HepG2 (cell line): ENCODE data around the gene PCDHGA9. TPM values are rescaled to one million over a fixed set of nuclear protein-coding genes. Genes with fewer than 3 reads are reported as not detected.
A peak's percentile ranks its signal among the peaks of the same experiment; 100 is the strongest.

Experiments
- ATAC-seq: fragments of 200-7000 bp; cut with Tn5 transposase; 3 replicates; pipeline ENCODE4 v1.9.1; 2020; ENCODE audit warnings: mild to moderate bottlenecking, moderate library complexity
- BruUV-seq: library from RNA; stranded (reverse); fragments of 400-500 nt; replicated peaks from 2 replicates; lab custom pipeline; 2021; lab: Mats Ljungman, UMichigan
- CTCF ChIA-PET: fragments of 300-600 bp; formaldehyde crosslinking; extraction: SDS; loops from one replicate; lab custom pipeline; 2021; ENCODE audit warnings: low total read pairs, inconsistent platforms, low intra/inter-chr PET ratio; lab: Yijun Ruan, JAX
- POLR2A ChIA-PET: fragments of 350-600 bp; sonication (Branson Sonifier 250); formaldehyde crosslinking; loops from one replicate; lab custom pipeline; 2020; ENCODE audit warnings: antibody characterized with exemption, inconsistent platforms; lab: Yijun Ruan, JAX
- DNase-seq: peaks from one replicate; pipeline ENCODE4 v3.0.0-alpha.2; 2015; ENCODE audit warnings: low spot score
- FAIRE-seq: peaks from 3 replicates; lab custom pipeline; 2011; peaks lifted over from hg19 to GRCh38; lab: Jason Lieb, UNC
- H2AFZ ChIP-seq: one replicate; pipeline ENCODE4 v1.6.1; 2011; ENCODE audit warnings: low read length, inconsistent platforms
- H3K27ac ChIP-seq: fragments of 300-600 bp; 3 replicates; pipeline ENCODE4 v1.8.0; 2011; ENCODE audit warnings: mixed run types, mild to moderate bottlenecking, mixed read lengths, low read length, inconsistent platforms; ENCODE audit not compliant: insufficient read depth; ENCODE audit errors: extremely low read length
- H3K27me3 ChIP-seq, 2 experiments: fragments of 200-600 bp in 1 of 2; 2 replicates in 1 of 2; 3 replicates in 1 of 2; pipeline versions ENCODE4 v1.6.0 to v1.8.0; 2011; ENCODE audit warnings: low read length in 2 of 2, mild to moderate bottlenecking in 2 of 2, moderate library complexity in 2 of 2, inconsistent platforms in 1 of 2; ENCODE audit not compliant: insufficient read depth in 2 of 2, control insufficient read depth in 1 of 2
- H3K36me3 ChIP-seq, 2 experiments: fragments of 200-600 bp in 1 of 2; replicated peaks in 1 of 2; 2 replicates in 1 of 2; 3 replicates in 1 of 2; pipeline versions ENCODE4 v1.5.1 to v1.8.0; 2011; ENCODE audit warnings: low read length in 2 of 2, inconsistent platforms in 1 of 2; ENCODE audit not compliant: insufficient read depth in 2 of 2, control insufficient read depth in 1 of 2
- H3K4me1 ChIP-seq: 2 replicates; pipeline ENCODE4 v1.5.1; 2012; ENCODE audit warnings: low read length, inconsistent platforms; ENCODE audit not compliant: insufficient read depth
- H3K4me2 ChIP-seq: 2 replicates; pipeline ENCODE4 v1.6.0; 2011; ENCODE audit warnings: low read depth, low read length, inconsistent platforms
- H3K4me3 ChIP-seq, 3 experiments: fragments of 200-600 bp in 1 of 3; sonication (generic), shearing (Covaris generic) in 1 of 3; replicated peaks in 1 of 3; 2 replicates each; pipeline ENCODE4 v1.5.1; 2011 to 2016; ENCODE audit warnings: low read length in 3 of 3, inconsistent platforms in 2 of 3, low read depth in 2 of 3, mild to moderate bottlenecking in 2 of 3, control low read depth in 1 of 3, mixed read lengths in 1 of 3; ENCODE audit not compliant: insufficient read depth in 1 of 3
- H3K79me2 ChIP-seq: one replicate; pipeline ENCODE4 v1.6.1; 2011; ENCODE audit warnings: low read length, inconsistent platforms; ENCODE audit not compliant: insufficient read depth
- H3K9ac ChIP-seq: 2 replicates; pipeline ENCODE4 v1.6.0; 2011; ENCODE audit warnings: mild to moderate bottlenecking, low read depth, low read length, inconsistent platforms; ENCODE audit not compliant: insufficient read depth
- H3K9me3 ChIP-seq: 2 replicates; pipeline ENCODE4 v1.5.1; 2012; ENCODE audit warnings: mild to moderate bottlenecking, low read length
- H4K20me1 ChIP-seq: 2 replicates; pipeline ENCODE4 v1.6.0; 2011; ENCODE audit warnings: inconsistent platforms, mild to moderate bottlenecking, low read length, moderate library complexity; ENCODE audit not compliant: insufficient read depth
- ATM ChIP-seq: fragments of 450-650 bp; IDR thresholded peaks from 2 replicates; pipeline ENCODE4 v1.7.1; 2017; ENCODE audit warnings: mild to moderate bottlenecking, borderline replicate concordance
- IKZF4 ChIP-seq: sonication (generic); formaldehyde crosslinking; IDR thresholded peaks from 2 replicates; pipeline ENCODE4 v1.5.1; 2020; ENCODE audit warnings: borderline replicate concordance, mild to moderate bottlenecking, low read depth, missing genetic modification reagents; ENCODE audit errors: not compliant biosample characterization
- NFKB2 ChIP-seq: sonication (generic); formaldehyde crosslinking; IDR thresholded peaks from 2 replicates; pipeline ENCODE4 v1.4.0; 2020; ENCODE audit warnings: missing genetic modification reagents, borderline replicate concordance
- SKI ChIP-seq: fragments of 450-650 bp; IDR thresholded peaks from one replicate; pipeline ENCODE4 v1.6.1; 2018; ENCODE audit warnings: mild to moderate bottlenecking; ENCODE audit not compliant: partially characterized antibody
- STAG1 ChIP-seq: sonication (generic); formaldehyde crosslinking; IDR thresholded peaks from 2 replicates; pipeline ENCODE4 v1.4.0; 2020; ENCODE audit warnings: missing genetic modification reagents
- ZNF496 ChIP-seq: sonication (generic); formaldehyde crosslinking; IDR thresholded peaks from 2 replicates; pipeline ENCODE4 v1.8.1; 2023; ENCODE audit warnings: mild to moderate bottlenecking, moderate library complexity, missing genetic modification reagents; ENCODE audit not compliant: insufficient replicate concordance
- WGBS: methylation state at CpG from one replicate; pipeline ENCODE4 v1.1.6; 2017; ENCODE audit warnings: low lambda C conversion rate; 5-methylcytosine and 5-hydroxymethylcytosine counted together
- in situ Hi-C: cut with HindIII; loops from 2 replicates; pipeline ENCODE4 v1.10.0; 2017; ENCODE audit warnings: low pct_unique_long_range_greater_than_20kb; ENCODE audit not compliant: extremely low pct_ligation_motif_present
- intact Hi-C: fragments of 100-400 bp; cut with micrococcal nuclease; formaldehyde crosslinking; loops from one replicate; pipeline ENCODE4 v1.10.0; 2022; ENCODE audit not compliant: unreplicated experiment
- polyA plus RNA-seq, 8 experiments: library from polyadenylated mRNA; depleted of rRNA in 3 of 8; stranded (reverse) in 7 of 8; unstranded in 1 of 8; fragments of >200 nt; fragmentation: Illumina TruSeq in 4 of 8; extraction: Trizol in 4 of 8; gene quantifications; 2 replicates each; pipeline versions ENCODE4 v1.2.1 to v1.2.3, GENCODE V29; 2011 to 2016; ENCODE audit warnings: low read depth in 4 of 8, missing spikeins in 1 of 8, mixed read lengths in 1 of 8; ENCODE audit not compliant: insufficient read depth in 1 of 8
- total RNA-seq, 5 experiments: library from RNA; depleted of rRNA; stranded (reverse); fragments of >200 nt; fragmentation: Illumina TruSeq; extraction: Trizol; gene quantifications; 2 replicates each; pipeline ENCODE4 v1.2.3, GENCODE V29; 2016; ENCODE audit warnings: low read depth in 1 of 5
- TF ChIP-seq, protein P1 (sequence below): sonication (generic); formaldehyde crosslinking; IDR thresholded peaks from 2 replicates; pipeline ENCODE4 v1.5.0; 2020; ENCODE audit warnings: mild to moderate bottlenecking, missing genetic modification reagents, moderate library complexity
- TF ChIP-seq, protein P2 (sequence below): sonication (generic); formaldehyde crosslinking; IDR thresholded peaks from 2 replicates; pipeline ENCODE4 v1.8.0; 2022; ENCODE audit warnings: missing genetic modification reagents, mild to moderate bottlenecking, inconsistent platforms, borderline replicate concordance
- TF ChIP-seq, protein P3 (sequence below): IDR thresholded peaks from 2 replicates; pipeline ENCODE4 v1.4.0; 2020; ENCODE audit warnings: mild to moderate bottlenecking, missing genetic modification reagents

Gene PCDHGA9
- total and polyA plus RNA-seq, 2 of the 13 experiments (the other 11 are each of a cell fraction or from before 2014, with no cell fraction given): 0.09 to 0.38 TPM

DNA sequence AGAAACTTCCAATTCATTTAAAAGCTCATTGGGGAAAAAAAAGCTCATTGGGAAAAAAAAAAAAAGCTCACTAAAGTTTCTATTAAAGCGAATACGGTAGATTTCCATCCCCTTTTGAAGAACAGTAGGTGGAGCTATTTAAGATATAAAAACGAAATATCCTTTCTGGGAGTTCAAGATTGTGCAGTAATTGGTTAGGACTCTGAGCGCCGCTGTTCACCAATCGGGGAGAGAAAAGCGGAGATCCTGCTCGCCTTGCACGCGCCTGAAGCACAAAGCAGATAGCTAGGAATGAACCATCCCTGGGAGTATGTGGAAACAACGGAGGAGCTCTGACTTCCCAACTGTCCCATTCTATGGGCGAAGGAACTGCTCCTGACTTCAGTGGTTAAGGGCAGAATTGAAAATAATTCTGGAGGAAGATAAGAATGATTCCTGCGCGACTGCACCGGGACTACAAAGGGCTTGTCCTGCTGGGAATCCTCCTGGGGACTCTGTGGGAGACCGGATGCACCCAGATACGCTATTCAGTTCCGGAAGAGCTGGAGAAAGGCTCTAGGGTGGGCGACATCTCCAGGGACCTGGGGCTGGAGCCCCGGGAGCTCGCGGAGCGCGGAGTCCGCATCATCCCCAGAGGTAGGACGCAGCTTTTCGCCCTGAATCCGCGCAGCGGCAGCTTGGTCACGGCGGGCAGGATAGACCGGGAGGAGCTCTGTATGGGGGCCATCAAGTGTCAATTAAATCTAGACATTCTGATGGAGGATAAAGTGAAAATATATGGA is 27.9 kb downstream of the PCDHGA9 start, which contains the start of gene PCDHGA12:
TSS of gene PCDHGA12 (plus strand) at position 176 of the 782 bp plus-strand sequence. CDS start at position 429, 253 bp downstream.
- H3K79me2 ChIP-seq: no peaks in the 10 kb centered on the region
- no peak within 1 kb of the TSS for H3K9ac ChIP-seq
- DNase-seq (peak; percentile 24), ATAC-seq (no peak), FAIRE-seq (no peak)
- no peaks in the 10 kb centered on the region for H3K4me1 ChIP-seq
- H3K36me3 ChIP-seq: no peaks in the 10 kb centered on the region
- in situ Hi-C loops (no loop called here), intact Hi-C loops (no loop called here)
- no peak within 1 kb of the TSS for H3K27ac ChIP-seq
- ChIA-PET CTCF (interaction anchor here (0.7 kb wide), 1 partner anchor 8 kb away, joined by 4 read pairs; no protein-coding TSS in a partner anchor), POLR2A (no interaction called here)
- no peaks in the 10 kb centered on the region for H3K27me3 ChIP-seq
- no peak within 1 kb of the TSS for H2AFZ ChIP-seq
- peaks cover 19% of the 10 kb centered on the region; the same call in 1 of the 2 replicates for H3K9me3 ChIP-seq
- no peak within 1 kb of the TSS for H3K4me2 ChIP-seq
- 80% methylated on average over 30 of the region's 33 CpGs for WGBS
- H3K4me3 ChIP-seq: no peak within 1 kb of the TSS
- BruUV-seq: no TSS peak
- TF ChIP-seq STAG1 (CRISPR knock-in tag): peak; percentile 7; the same call in 1 of the 2 replicates
- TF ChIP-seq, protein P1, sequence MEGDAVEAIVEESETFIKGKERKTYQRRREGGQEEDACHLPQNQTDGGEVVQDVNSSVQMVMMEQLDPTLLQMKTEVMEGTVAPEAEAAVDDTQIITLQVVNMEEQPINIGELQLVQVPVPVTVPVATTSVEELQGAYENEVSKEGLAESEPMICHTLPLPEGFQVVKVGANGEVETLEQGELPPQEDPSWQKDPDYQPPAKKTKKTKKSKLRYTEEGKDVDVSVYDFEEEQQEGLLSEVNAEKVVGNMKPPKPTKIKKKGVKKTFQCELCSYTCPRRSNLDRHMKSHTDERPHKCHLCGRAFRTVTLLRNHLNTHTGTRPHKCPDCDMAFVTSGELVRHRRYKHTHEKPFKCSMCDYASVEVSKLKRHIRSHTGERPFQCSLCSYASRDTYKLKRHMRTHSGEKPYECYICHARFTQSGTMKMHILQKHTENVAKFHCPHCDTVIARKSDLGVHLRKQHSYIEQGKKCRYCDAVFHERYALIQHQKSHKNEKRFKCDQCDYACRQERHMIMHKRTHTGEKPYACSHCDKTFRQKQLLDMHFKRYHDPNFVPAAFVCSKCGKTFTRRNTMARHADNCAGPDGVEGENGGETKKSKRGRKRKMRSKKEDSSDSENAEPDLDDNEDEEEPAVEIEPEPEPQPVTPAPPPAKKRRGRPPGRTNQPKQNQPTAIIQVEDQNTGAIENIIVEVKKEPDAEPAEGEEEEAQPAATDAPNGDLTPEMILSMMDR (CRISPR knock-in tag): peak; percentile 42
- no peak for TF ChIP-seq IKZF4 (CRISPR knock-in tag)
- H4K20me1 ChIP-seq: no peaks in the 10 kb centered on the region

DNA sequence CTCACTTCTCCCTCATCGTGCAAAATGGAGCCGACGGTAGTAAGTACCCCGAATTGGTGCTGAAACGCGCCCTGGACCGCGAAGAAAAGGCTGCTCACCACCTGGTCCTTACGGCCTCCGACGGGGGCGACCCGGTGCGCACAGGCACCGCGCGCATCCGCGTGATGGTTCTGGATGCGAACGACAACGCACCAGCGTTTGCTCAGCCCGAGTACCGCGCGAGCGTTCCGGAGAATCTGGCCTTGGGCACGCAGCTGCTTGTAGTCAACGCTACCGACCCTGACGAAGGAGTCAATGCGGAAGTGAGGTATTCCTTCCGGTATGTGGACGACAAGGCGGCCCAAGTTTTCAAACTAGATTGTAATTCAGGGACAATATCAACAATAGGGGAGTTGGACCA is 28.7 kb downstream of the PCDHGA9 start:
- no peaks in the 10 kb centered on the region for H3K36me3 ChIP-seq
- in situ Hi-C loops: no loop called here
- TF ChIP-seq, protein P2, sequence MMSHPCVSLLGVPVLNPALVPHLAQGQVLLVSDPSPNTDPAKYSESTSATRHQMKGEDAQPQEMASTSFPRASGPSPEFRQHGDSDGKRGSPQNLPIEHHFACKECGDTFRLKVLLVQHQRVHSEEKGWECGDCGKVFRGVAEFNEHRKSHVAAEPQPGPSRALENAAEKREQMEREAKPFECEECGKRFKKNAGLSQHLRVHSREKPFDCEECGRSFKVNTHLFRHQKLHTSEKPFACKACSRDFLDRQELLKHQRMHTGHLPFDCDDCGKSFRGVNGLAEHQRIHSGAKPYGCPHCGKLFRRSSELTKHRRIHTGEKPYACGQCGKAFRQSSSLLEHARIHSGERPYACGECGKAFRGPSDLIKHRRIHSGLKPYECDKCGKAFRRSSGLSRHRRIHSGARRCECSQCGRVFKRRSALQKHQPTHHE: no peak
- TF ChIP-seq ZNF496 (CRISPR knock-in tag): no peak
- no peak for TF ChIP-seq SKI
- TF ChIP-seq, protein P3, sequence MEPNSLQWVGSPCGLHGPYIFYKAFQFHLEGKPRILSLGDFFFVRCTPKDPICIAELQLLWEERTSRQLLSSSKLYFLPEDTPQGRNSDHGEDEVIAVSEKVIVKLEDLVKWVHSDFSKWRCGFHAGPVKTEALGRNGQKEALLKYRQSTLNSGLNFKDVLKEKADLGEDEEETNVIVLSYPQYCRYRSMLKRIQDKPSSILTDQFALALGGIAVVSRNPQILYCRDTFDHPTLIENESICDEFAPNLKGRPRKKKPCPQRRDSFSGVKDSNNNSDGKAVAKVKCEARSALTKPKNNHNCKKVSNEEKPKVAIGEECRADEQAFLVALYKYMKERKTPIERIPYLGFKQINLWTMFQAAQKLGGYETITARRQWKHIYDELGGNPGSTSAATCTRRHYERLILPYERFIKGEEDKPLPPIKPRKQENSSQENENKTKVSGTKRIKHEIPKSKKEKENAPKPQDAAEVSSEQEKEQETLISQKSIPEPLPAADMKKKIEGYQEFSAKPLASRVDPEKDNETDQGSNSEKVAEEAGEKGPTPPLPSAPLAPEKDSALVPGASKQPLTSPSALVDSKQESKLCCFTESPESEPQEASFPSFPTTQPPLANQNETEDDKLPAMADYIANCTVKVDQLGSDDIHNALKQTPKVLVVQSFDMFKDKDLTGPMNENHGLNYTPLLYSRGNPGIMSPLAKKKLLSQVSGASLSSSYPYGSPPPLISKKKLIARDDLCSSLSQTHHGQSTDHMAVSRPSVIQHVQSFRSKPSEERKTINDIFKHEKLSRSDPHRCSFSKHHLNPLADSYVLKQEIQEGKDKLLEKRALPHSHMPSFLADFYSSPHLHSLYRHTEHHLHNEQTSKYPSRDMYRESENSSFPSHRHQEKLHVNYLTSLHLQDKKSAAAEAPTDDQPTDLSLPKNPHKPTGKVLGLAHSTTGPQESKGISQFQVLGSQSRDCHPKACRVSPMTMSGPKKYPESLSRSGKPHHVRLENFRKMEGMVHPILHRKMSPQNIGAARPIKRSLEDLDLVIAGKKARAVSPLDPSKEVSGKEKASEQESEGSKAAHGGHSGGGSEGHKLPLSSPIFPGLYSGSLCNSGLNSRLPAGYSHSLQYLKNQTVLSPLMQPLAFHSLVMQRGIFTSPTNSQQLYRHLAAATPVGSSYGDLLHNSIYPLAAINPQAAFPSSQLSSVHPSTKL: no peak
- TF ChIP-seq NFKB2: no peak
- TF ChIP-seq ATM: no peak
- POLR2A ChIA-PET: no interaction called here
- no peaks in the 10 kb centered on the region for H3K27me3 ChIP-seq
- no peaks in the 10 kb centered on the region for H4K20me1 ChIP-seq
- H2AFZ ChIP-seq: no peak overlapping the region
- 91% methylated on average over 34 of the region's 37 CpGs for WGBS
- DNase-seq: no peak
- no peak overlapping the region for H3K4me3 ChIP-seq
- H3K9ac ChIP-seq: no peak overlapping the region
- intact Hi-C loops: no loop called here
- no peak for ATAC-seq
- BruUV-seq: no TSS peak
- no peak overlapping the region for H3K4me2 ChIP-seq
- H3K9me3 ChIP-seq: peaks cover 19% of the 10 kb centered on the region; the same call in 1 of the 2 replicates
- no peak overlapping the region for H3K27ac ChIP-seq
- no peaks in the 10 kb centered on the region for H3K79me2 ChIP-seq
- CTCF ChIA-PET: no interaction called here
- no peaks in the 10 kb centered on the region for H3K4me1 ChIP-seq
- no peak for FAIRE-seq
